H9 (cell line): ENCODE measurements around the gene BCL7C. TPM values are rescaled to one million over a fixed set of nuclear protein-coding genes. Genes with fewer than 3 reads are reported as not detected.

Experiments used
- DNase-seq: peaks from one replicate; pipeline ENCODE4 v3.0.0-alpha.2; 2017
- H2AFZ ChIP-seq: one replicate; pipeline ENCODE4 v1.6.1; 2013; ENCODE audit warnings: mild to moderate bottlenecking, low read length, control low read depth, moderate library complexity
- H2AK5ac ChIP-seq: 2 replicates; pipeline ENCODE4 v1.6.1; 2013; ENCODE audit warnings: low read length, control low read depth, mixed read lengths; ENCODE audit not compliant: insufficient read length
- H2BK120ac ChIP-seq: one replicate; pipeline ENCODE4 v1.6.1; 2013; ENCODE audit warnings: low read depth, mild to moderate bottlenecking, low read length, control low read depth, inconsistent platforms; ENCODE audit not compliant: poor library complexity, severe bottlenecking
- H2BK12ac ChIP-seq: 2 replicates; pipeline ENCODE4 v1.6.1; 2013; ENCODE audit warnings: low read length, control low read depth, mixed read lengths, low read depth; ENCODE audit not compliant: insufficient read length
- H2BK15ac ChIP-seq: 2 replicates; pipeline ENCODE4 v1.6.1; 2013; ENCODE audit warnings: low read depth, low read length, control low read depth
- H2BK20ac ChIP-seq: one replicate; pipeline ENCODE4 v1.6.1; 2013; ENCODE audit warnings: low read depth, mild to moderate bottlenecking, low read length, control low read depth, inconsistent platforms; ENCODE audit not compliant: poor library complexity, severe bottlenecking
- H2BK5ac ChIP-seq: 2 replicates; pipeline ENCODE4 v1.6.1; 2013; ENCODE audit warnings: low read length, control low read depth, mixed read lengths; ENCODE audit not compliant: insufficient read length
- H3K14ac ChIP-seq: 2 replicates; pipeline ENCODE4 v1.6.1; 2013; ENCODE audit warnings: low read length, control low read depth; ENCODE audit not compliant: insufficient read depth
- H3K18ac ChIP-seq: 2 replicates; pipeline ENCODE4 v1.6.1; 2013; ENCODE audit warnings: low read depth, mild to moderate bottlenecking, mixed read lengths, low read length, control low read depth; ENCODE audit not compliant: insufficient read length
- H3K23ac ChIP-seq: 2 replicates; pipeline ENCODE4 v1.6.1; 2013; ENCODE audit warnings: low read length, control low read depth, mixed read lengths, low read depth; ENCODE audit not compliant: insufficient read length
- H3K23me2 ChIP-seq: 2 replicates; pipeline ENCODE4 v1.6.1; 2013; ENCODE audit warnings: low read depth, mild to moderate bottlenecking, mixed read lengths, low read length, control low read depth; ENCODE audit not compliant: insufficient read length, poor library complexity, severe bottlenecking
- H3K27ac ChIP-seq: 2 replicates; pipeline ENCODE4 v1.5.1; 2013; ENCODE audit warnings: low read length, control low read depth, mixed read lengths, low read depth; ENCODE audit not compliant: insufficient read length
- H3K27me3 ChIP-seq: 2 replicates; pipeline ENCODE4 v1.6.1; 2013; ENCODE audit warnings: low read length, control low read depth, inconsistent platforms; ENCODE audit not compliant: insufficient read depth
- H3K4ac ChIP-seq: 2 replicates; pipeline ENCODE4 v1.6.1; 2013; ENCODE audit warnings: low read depth, mild to moderate bottlenecking, control low read depth, inconsistent platforms, low read length, moderate library complexity
- H3K4me1 ChIP-seq: 2 replicates; pipeline ENCODE4 v1.6.1; 2013; ENCODE audit warnings: low read length, control low read depth, inconsistent platforms; ENCODE audit not compliant: insufficient read depth
- H3K4me2 ChIP-seq: 2 replicates; pipeline ENCODE4 v1.6.1; 2013; ENCODE audit warnings: low read length, control low read depth, mixed read lengths; ENCODE audit not compliant: insufficient read length, insufficient read depth
- H3K56ac ChIP-seq: 2 replicates; pipeline ENCODE4 v1.6.1; 2013; ENCODE audit warnings: low read depth, mild to moderate bottlenecking, mixed read lengths, low read length, control low read depth; ENCODE audit not compliant: insufficient read length
- H3K79me1 ChIP-seq: 2 replicates; pipeline ENCODE4 v1.6.1; 2013; ENCODE audit warnings: low read depth, mild to moderate bottlenecking, moderate library complexity, low read length, control low read depth, inconsistent platforms; ENCODE audit not compliant: insufficient read depth, poor library complexity, severe bottlenecking
- H3K79me2 ChIP-seq: 2 replicates; pipeline ENCODE4 v1.6.1; 2013; ENCODE audit warnings: low read length, control low read depth, inconsistent platforms; ENCODE audit not compliant: insufficient read depth
- H3K9ac ChIP-seq: 2 replicates; pipeline ENCODE4 v1.6.1; 2013; ENCODE audit warnings: low read length, control low read depth, mixed read lengths; ENCODE audit not compliant: insufficient read length; ENCODE audit errors: extremely low read depth
- H3K9me3 ChIP-seq: one replicate; pipeline ENCODE4 v1.6.1; 2013; ENCODE audit warnings: low read depth, low read length, inconsistent platforms; ENCODE audit not compliant: control insufficient read depth
- H3T11ph ChIP-seq: one replicate; pipeline ENCODE4 v1.6.1; 2013; ENCODE audit warnings: mild to moderate bottlenecking, low read length, control low read depth, inconsistent platforms
- H4K20me1 ChIP-seq: one replicate; pipeline ENCODE4 v1.6.1; 2013; ENCODE audit not compliant: control insufficient read depth, insufficient read length, insufficient read depth
- H4K5ac ChIP-seq: 2 replicates; pipeline ENCODE4 v1.6.1; 2013; ENCODE audit warnings: low read depth, mild to moderate bottlenecking, mixed read lengths, low read length, control low read depth; ENCODE audit not compliant: insufficient read length
- H4K8ac ChIP-seq: replicated peaks from 2 replicates; pipeline ENCODE4 v1.6.1; 2013; ENCODE audit warnings: low read length, control low read depth, mixed read lengths, low read depth; ENCODE audit not compliant: insufficient read length
- H4K91ac ChIP-seq: 2 replicates; pipeline ENCODE4 v1.6.1; 2013; ENCODE audit warnings: low read depth, mild to moderate bottlenecking, moderate library complexity, mixed read lengths, low read length, control low read depth; ENCODE audit not compliant: insufficient read length
- H3K27ac Mint-ChIP-seq, 3 experiments: 2 replicates in 2 of 3; 3 replicates in 1 of 3; pipeline ENCODE4 v1.8.0; 2020 to 2021; ENCODE audit warnings: mixed read lengths in 3 of 3, mild to moderate bottlenecking in 1 of 3, moderate library complexity in 1 of 3
- H3K27me3 Mint-ChIP-seq: 2 replicates; pipeline ENCODE4 v1.8.0; 2021; ENCODE audit warnings: low read depth, mild to moderate bottlenecking, moderate library complexity, mixed read lengths
- H3K36me3 Mint-ChIP-seq, 3 experiments: 2 replicates in 2 of 3; 3 replicates in 1 of 3; pipeline ENCODE4 v1.8.0; 2020 to 2021; ENCODE audit warnings: low read depth in 3 of 3, mixed read lengths in 3 of 3; ENCODE audit not compliant: insufficient read depth in 1 of 3
- H3K4me1 Mint-ChIP-seq, 2 experiments: 2 replicates each; pipeline ENCODE4 v1.8.0; 2020; ENCODE audit warnings: mixed read lengths in 2 of 2
- H3K4me3 Mint-ChIP-seq, 2 experiments: 2 replicates in 1 of 2; 3 replicates in 1 of 2; pipeline ENCODE4 v1.8.0; 2020 to 2021; ENCODE audit warnings: mild to moderate bottlenecking in 2 of 2, mixed read lengths in 2 of 2, moderate library complexity in 1 of 2
- H3K9me3 Mint-ChIP-seq, 2 experiments: 2 replicates in 1 of 2; 3 replicates in 1 of 2; pipeline ENCODE4 v1.8.0; 2020; ENCODE audit warnings: mild to moderate bottlenecking in 2 of 2, mixed read lengths in 2 of 2, moderate library complexity in 1 of 2
- CTCF ChIP-seq: fragments of 200-600 bp; sonication (generic); conservative IDR thresholded peaks from 3 replicates; pipeline ENCODE4 v1.8.0; 2021; ENCODE audit warnings: antibody characterized with exemption, mild to moderate bottlenecking
- WGBS: extraction: QIAGEN DNeasy Blood & Tissue Kit; methylation state at CpG from one replicate; pipeline ENCODE4 v1.1.7; 2013; ENCODE audit warnings: missing lambda C conversion rate, low lambda C conversion rate, mixed read lengths; ENCODE audit not compliant: insufficient read length; ENCODE audit errors: extremely low coverage; 5-methylcytosine and 5-hydroxymethylcytosine counted together
- total RNA-seq: library from RNA; stranded (reverse); gene quantifications from 2 replicates; pipeline ENCODE4 v1.2.1, GENCODE V29; 2021

Gene BCL7C
- total RNA-seq, 1 experiment from 2014 or later = 18.3 TPM

GRCh38 chr16:30914830-30915229, 21.0 kb upstream of the BCL7C start:
- Histone ChIP-seq H3K14ac (no peak overlapping the region), H3K4me1 (no peaks in the 10 kb centered on the region), H2BK120ac (no peak overlapping the region), H2AK5ac (no peak overlapping the region), H3K23ac (no peak overlapping the region), H4K91ac (no peak overlapping the region), H3K56ac (no peak overlapping the region), H4K5ac (no peak overlapping the region), H2BK15ac (no peak overlapping the region), H4K8ac (no peak overlapping the region), H3K4ac (no peak overlapping the region), H4K20me1 (peaks cover 2% of the 10 kb centered on the region), H3K27ac (no peak overlapping the region), H2AFZ (no peak overlapping the region), H2BK12ac (no peak overlapping the region), H3K79me1 (no peaks in the 10 kb centered on the region), H3K9ac (no peak overlapping the region), H2BK20ac (no peak overlapping the region), H3K27me3 (no peaks in the 10 kb centered on the region), H3K18ac (no peak overlapping the region), H3K9me3 (no peaks in the 10 kb centered on the region), H3K79me2 (no peaks in the 10 kb centered on the region), H3K23me2 (no peaks in the 10 kb centered on the region), H3K4me2 (no peak overlapping the region), H2BK5ac (no peak overlapping the region), H3T11ph (no peak overlapping the region)
- Mint-ChIP-seq H3K4me3 (no peak overlapping the region), H3K9me3 (no peaks in the 10 kb centered on the region), H3K27ac (peak overlapping the region in 1 of 3 experiments; percentile 63; a peak in 1 of 7 replicates), H3K4me1 (peaks cover 12 to 22% of the 10 kb centered on the region in 2 experiments), H3K36me3 (no peaks in the 10 kb centered on the region), H3K27me3 (no peaks in the 10 kb centered on the region)
- WGBS = no CpG with 5 or more reads among the region's 3 CpGs
- no peak for DNase-seq
- no peak for TF ChIP-seq CTCF
